GM21619 (cell line): Measurements from ENCODE around the gene AJM1.
"Not testable (repeated sequence)": the region's sequence is repeated elsewhere in the genome, so short reads cannot be mapped to it uniquely, and the experiment has no call there.

Experiments
- ATAC-seq: cut with Tn5 transposase; IDR thresholded peaks from one replicate; pipeline ENCODE4 v1.9.1; 2021; ENCODE audit not compliant: unreplicated experiment

The AJM1 gene

GRCh38 chr9:136843801-136844740 is 1.8 kb downstream of the AJM1 start:
- not testable (repeated sequence) for ATAC-seq

GRCh38 chr9:136844761-136845464 is 2.6 kb downstream of the AJM1 start:
- no peak for ATAC-seq

GRCh38 chr9:136845465-136846260 is 3.4 kb downstream of the AJM1 start:
- ATAC-seq: no peak

GRCh38 chr9:136846376-136847087 is 4.3 kb downstream of the AJM1 start:
- ATAC-seq: no peak

- ATAC-seq: no peak
These were observed 5.0 kb downstream of the AJM1 start for GRCh38 chr9:136847088-136847825.

- no peak for ATAC-seq
These were observed 5.6 kb downstream of the AJM1 start for GRCh38 chr9:136847826-136848392.

- no peak for ATAC-seq
These were observed 6.2 kb downstream of the AJM1 start for GRCh38 chr9:136848393-136849037.

GRCh38 chr9:136849038-136849959 is 7.0 kb downstream of the AJM1 start, which contains the start of gene PHPT1:
PHPT1 (plus strand) TSS chr9:136849409; CDS start chr9:136849431, 22 bp downstream.
- ATAC-seq: peak; percentile 66

- ATAC-seq: no peak
These were observed 7.9 kb downstream of the AJM1 start for GRCh38 chr9:136849960-136850865.

- no peak for ATAC-seq
These were observed 8.8 kb downstream of the AJM1 start for GRCh38 chr9:136850866-136851775.

- ATAC-seq: no peak
These were observed 9.8 kb downstream of the AJM1 start, which contains the start of gene MAMDC4 for GRCh38 chr9:136851941-136852663. MAMDC4 (plus strand) TSS chr9:136852346; CDS start chr9:136852417, 71 bp downstream.

- no peak for ATAC-seq
These were observed 10.7 kb downstream of the AJM1 start for GRCh38 chr9:136852664-136853595.

- ATAC-seq: no peak
These were observed 11.4 kb downstream of the AJM1 start for GRCh38 chr9:136853596-136854112.
